WI38 (cell line): ENCODE data around the gene RPN2.

Experiments used
- H3K4me3 ChIP-seq: 2 replicates; pipeline ENCODE4 v1.5.1; 2011; ENCODE audit warnings: low read depth, mild to moderate bottlenecking, control low read depth, low read length
- CTCF ChIP-seq: IDR thresholded peaks from 2 replicates; pipeline ENCODE4 v1.5.1; 2012; ENCODE audit warnings: low read depth, mild to moderate bottlenecking, control low read depth, low read length

The RPN2 gene

GRCh38 chr20:37266940-37267666, 88.0 kb downstream of the RPN2 start:
- no peak overlapping the region for H3K4me3 ChIP-seq
- TF ChIP-seq CTCF: no peak

GRCh38 chr20:37267667-37268313, 88.7 kb downstream of the RPN2 start:
- no peak overlapping the region for H3K4me3 ChIP-seq

GRCh38 chr20:37270576-37271420, 91.7 kb downstream of the RPN2 start:
- H3K4me3 ChIP-seq: no peak overlapping the region
- no peak for TF ChIP-seq CTCF

More at GRCh38 chr20:37267667-37268313, 88.7 kb downstream of the RPN2 start:
- TF ChIP-seq CTCF: no peak

- H3K4me3 ChIP-seq: no peak overlapping the region
- no peak for TF ChIP-seq CTCF
These were observed 92.3 kb downstream of the RPN2 start for GRCh38 chr20:37271421-37271768.

- TF ChIP-seq CTCF: no peak
- H3K4me3 ChIP-seq: no peak overlapping the region
These were observed 94.9 kb downstream of the RPN2 start for GRCh38 chr20:37273988-37274387.

- no peak for TF ChIP-seq CTCF
- H3K4me3 ChIP-seq: no peak overlapping the region
These were observed 95.9 kb downstream of the RPN2 start for GRCh38 chr20:37274851-37275524.
